ENCODE data around the gene LDHAL6B.
"Not testable (repeated sequence)": the region's sequence is repeated elsewhere in the genome, so short reads cannot be mapped to it uniquely, and the experiment has no call there.

LDHAL6B gene

GRCh38 chr15:59206623-59207183, at the start of gene LDHAL6B:
TSS of gene LDHAL6B (plus strand) at chr15:59206843. CDS start at chr15:59206941, 98 bp downstream.
- no peak for DNase-seq

- DNase-seq: no peak
These were observed 49.2 kb upstream of the LDHAL6B start for GRCh38 chr15:59157396-59157795.

DNA sequence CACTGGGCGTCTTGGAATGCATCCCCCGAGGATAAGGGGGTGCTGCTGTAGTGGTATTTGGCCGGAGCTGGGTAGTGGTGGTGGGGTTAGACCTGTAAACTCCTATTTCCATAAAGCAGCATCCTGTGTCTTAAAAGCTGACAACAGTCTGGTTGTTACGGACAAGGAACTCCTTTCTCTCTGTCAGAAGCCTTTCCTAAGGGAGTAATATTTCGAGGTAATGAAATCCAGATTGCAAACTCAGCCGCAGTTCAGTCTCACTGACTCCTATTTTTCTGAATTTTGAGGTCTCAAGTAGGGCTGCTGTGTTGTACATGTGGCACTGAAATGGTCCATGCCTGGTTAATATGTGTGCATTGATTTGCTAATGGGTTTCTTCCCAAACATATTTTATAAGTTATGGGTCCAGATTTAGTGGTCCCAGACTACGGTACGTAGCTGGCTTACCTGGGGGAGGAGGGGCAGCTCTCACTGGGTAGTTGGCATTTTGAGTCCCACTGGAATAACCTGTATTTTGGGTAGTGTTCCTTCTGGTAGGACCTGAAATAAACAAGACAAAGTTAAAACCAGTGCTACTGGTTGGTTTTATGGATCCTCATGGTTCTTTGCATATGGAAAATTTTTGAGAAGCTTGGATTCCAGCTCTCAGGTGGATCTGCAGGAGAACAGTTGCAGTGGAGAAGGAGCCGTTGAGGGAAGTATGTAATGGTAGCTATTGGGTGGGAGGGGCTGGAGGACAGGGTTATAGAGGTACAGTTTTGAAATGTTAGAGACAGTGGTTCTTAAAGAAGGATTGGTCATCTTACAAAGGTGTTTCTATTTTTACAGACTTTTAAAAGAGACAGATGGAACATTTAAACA, 48.6 kb upstream of the LDHAL6B start:
- no peak for DNase-seq

- DNase-seq: peak in 2 of 3 experiments; percentile 44 to 80
These were observed 48.0 kb upstream of the LDHAL6B start for GRCh38 chr15:59158701-59159034.

DNA sequence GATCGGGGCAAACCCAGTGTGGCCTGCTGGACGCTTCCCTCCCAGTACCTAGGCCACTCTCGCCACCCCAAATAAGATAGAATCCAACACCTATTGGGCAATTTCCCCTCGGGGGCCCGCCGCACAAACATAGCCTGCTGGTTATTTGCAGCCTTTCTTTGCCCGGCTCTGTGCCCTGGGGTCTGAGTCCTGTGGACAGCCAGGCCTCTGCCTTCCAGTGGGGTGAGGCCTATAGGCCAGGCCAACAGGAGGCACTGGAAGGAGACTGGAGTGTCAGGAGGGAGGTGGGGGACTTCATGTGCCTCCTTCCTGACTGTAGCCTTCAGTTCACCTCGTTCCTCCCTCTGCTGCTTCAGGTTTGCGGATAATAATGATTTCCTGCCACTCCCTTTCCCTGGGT, 47.4 kb upstream of the LDHAL6B start:
- no peak for DNase-seq

GRCh38 chr15:59160880-59161593, 45.6 kb upstream of the LDHAL6B start:
- peak; percentile 72 to 86 (median 77) for DNase-seq

GRCh38 chr15:59162080-59162479, 44.6 kb upstream of the LDHAL6B start:
- DNase-seq: not testable (repeated sequence)

- DNase-seq: peak; percentile 52 to 85 (median 62)
These were observed 40.9 kb upstream of the LDHAL6B start for GRCh38 chr15:59165726-59166125.

GRCh38 chr15:59166166-59166565, 40.5 kb upstream of the LDHAL6B start:
- no peak for DNase-seq

DNA sequence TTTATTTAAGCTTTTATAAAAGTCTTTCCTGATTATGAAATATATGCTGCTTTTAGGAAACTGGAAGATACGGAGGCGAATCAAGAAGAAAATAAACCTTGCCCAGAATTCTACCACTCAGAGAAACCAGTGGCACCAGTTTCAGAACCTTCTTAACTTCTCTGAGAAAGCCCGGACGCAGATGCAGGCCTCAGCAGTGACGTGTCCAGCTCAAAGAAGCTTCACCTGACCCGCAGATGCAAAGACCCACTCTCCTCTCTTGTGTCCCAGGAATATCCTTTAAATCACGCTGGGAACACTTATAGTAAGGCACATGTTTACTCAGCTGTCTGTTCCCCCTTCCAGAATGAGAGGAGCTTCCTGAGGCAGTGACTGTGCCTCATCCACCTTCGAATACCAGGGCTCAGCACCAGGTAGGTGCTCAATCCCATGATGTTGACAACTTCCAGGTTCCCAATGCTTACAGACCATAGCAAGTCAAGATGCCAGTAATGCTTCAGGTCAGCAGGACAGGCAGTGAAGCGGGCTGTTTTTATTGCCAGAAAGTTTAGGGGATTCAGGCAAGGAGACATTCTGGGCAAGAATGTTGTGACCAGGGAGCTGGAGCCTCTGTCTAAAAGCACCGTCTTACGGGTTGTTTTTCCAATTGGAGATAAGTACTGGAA, 39.9 kb upstream of the LDHAL6B start:
- DNase-seq: peak; percentile 49 to 82 (median 53)

- no peak for DNase-seq
These were observed 38.1 kb upstream of the LDHAL6B start for GRCh38 chr15:59168536-59168935.

DNA sequence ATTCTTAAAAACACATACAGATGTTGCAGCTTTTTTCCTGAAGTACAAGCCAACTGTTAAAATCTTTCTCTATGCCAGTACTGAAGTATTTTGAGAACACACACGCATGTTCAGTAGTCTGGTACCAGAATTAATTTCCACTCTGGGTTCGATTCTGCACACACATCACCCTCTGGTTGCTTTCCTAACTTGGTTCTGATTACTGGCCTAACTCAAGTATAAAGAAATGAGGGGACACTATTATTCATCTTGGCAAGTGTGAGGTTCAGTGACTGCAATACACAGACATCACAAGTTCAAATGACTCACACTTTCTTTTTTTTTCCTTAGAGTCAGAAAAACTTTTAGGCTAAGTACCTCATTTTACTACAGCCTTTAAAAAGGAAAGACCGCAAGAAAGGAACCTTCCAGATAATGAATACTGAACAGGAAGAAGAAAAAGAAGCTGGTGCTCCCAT, 37.4 kb upstream of the LDHAL6B start:
- no peak for DNase-seq

- peak; percentile 17 to 79 (median 55) for DNase-seq
These were observed 36.2 kb upstream of the LDHAL6B start for GRCh38 chr15:59170295-59171066.

DNA sequence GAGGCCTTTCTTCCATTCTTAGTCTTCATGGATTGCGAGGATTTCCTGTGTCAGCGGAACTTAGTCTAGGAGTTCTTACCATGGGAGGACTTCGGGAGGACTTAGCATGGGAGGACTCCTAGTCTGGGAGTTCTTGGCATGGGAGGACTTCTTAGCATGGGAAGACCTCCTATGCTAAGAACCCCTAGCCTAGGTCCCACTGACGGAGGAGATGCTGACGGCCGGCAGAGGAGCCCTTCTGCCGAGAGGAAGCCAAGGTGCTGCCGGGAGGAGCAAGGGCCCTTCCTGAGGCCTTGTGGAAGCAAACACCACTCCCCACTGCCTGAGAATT, 35.6 kb upstream of the LDHAL6B start:
- DNase-seq: no peak

GRCh38 chr15:59172289-59172901, 34.2 kb upstream of the LDHAL6B start:
- no peak for DNase-seq

DNA sequence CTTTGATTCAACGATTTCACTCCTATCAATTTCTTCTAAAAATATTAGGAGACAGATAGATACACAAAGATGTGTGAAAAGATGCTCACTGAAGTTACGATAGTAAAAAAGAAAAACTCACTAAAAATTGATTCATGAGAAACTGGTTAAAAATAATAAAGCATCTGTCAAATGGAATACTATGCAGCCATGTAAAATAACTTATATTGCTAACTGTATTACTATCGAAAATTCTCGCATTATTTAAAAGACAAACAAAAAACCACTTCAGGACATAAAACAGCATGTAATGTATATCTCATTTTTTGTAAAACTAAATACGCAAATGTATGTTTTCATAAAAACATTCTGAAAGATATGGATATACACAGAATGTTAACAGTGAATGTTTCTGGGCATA, 33.4 kb upstream of the LDHAL6B start:
- no peak for DNase-seq

GRCh38 chr15:59174151-59174834, 32.4 kb upstream of the LDHAL6B start:
- no peak for DNase-seq

- DNase-seq: peak; percentile 40 to 67 (median 60)
These were observed 31.5 kb upstream of the LDHAL6B start for GRCh38 chr15:59174835-59175831.

DNA sequence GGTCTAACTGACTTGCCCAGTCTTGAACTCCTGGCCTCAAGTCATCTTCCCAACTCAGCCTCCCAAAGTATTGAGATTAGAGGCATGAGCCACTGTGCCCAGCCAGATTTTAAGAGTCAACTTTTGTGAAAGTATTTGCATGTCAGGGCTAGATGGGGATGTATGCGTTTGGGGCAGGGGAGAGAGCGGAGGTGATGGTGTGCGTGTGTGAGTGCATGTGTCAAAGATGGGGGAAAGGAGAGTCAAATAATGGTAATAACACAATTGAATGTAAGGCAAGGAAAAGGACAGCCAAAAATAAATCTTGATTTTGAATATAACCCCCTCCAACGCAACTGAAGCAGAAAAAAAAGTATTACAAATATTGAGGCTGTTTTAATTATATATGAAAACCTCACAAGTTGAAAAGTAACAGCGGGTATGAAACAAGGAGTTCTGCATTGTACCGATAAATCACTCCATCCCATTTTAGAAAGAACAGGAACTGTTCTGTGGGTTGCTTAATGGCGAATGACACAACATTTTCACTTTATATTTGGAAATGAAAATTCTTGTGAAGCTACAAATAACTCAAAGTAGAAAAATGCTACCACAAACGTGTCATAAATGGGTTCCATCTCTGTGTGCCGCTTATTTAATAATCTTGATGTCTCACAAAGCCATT, 29.9 kb upstream of the LDHAL6B start:
- no peak for DNase-seq

GRCh38 chr15:59177317-59177660, 29.4 kb upstream of the LDHAL6B start:
- DNase-seq: no peak

Data from NCI-H1417 (cell line).